ENCODE results near the gene CDH11.

CDH11 gene

DNA sequence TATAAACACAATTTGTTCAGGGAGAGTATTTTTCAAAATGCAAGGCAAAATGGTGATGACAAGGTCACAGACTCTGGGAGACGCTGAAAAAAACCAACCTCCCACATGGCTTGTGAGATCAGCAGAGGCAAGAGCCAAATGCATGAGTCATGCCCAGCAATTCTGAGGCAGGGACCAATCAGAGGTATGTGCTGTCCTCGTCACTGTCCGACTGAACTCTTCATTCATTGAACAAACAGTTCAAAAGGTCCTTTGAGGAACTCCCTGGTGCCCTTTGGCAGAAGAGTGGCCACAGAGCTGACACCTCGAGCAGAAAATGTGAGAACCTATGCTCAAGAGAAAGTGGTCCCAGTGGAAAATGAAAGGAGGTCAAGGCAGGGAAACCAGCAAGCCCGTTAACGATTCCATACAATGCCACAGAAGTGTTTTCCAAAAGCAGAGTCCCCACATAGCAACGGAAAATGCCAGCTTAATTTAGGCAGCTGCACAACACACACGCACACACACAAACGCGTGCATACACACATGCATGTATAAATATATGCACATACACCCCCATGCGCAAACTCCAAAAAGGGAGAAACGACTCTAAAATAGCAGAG is 50.9 kb downstream of the CDH11 start:
- DNase-seq (ENCODE audit: low spot score): peak; percentile 85

- DNase-seq (ENCODE audit: low spot score): no peak
Measured at GRCh38 chr16:65069766-65070165, 52.1 kb downstream of the CDH11 start.

DNA sequence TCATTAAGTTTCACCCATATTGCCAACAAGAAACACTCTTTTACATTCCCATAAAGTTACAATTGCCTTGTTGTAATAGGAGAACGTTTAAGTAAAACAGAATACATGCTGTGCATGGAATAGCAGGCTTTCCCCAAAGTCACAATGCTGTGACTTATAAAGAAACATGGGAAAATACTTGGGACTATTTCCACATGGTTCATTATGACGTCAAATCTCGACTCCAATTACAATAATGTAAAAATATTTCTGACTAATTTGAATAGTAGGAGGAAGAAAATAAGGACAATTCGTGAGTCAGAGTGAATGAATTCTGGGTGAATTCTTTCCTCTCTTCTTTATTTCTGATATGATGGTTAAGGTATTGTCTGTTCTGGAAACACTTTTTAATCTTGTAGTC is 52.8 kb downstream of the CDH11 start:
- peak; percentile 9 for DNase-seq (ENCODE audit: low spot score)

- DNase-seq (ENCODE audit: low spot score): peak; percentile 22
Measured at GRCh38 chr16:65068151-65068740, 53.6 kb downstream of the CDH11 start.

DNA sequence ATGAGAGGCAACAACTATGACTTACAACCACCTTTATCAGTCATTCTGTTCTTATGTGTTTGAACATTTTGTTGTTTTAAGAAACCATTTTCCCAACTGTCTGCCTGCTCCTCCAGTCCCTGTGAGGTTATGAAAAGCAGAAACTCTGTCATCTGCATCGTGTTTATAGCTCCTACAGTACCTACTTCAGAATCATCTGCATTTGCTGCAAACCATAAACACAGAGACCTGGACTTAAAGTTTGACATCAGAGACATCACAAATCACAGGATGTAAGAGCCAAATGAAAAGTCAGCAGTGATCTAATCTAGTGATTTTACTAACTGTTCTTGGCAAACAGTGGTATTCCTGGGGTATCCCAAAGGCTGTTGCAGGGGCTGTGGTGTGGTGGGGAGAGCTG is 55.2 kb downstream of the CDH11 start:
- no peak for DNase-seq (ENCODE audit: low spot score)

GRCh38 chr16:65065031-65065430 is 56.8 kb downstream of the CDH11 start:
- DNase-seq (ENCODE audit: low spot score): no peak

DNA sequence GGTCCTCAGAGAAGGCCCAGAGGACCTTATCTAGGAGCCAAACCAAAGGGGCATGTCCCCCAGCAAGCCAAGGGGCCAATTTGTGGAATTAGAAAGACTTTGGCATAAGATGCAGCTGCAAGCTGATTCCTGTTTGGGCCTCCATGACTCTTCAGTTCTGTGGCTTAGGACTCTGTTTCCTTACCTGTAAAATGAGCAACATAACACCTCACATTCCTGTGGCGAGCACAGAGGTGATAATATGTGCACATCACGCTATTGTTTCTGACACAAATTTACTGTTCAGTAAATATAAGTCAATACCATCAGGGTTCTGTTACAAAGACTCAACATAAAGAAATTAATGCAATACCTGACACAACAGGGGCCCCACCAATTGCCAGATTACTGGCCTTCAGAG is 57.7 kb downstream of the CDH11 start:
- no peak for DNase-seq (ENCODE audit: low spot score)

DNA sequence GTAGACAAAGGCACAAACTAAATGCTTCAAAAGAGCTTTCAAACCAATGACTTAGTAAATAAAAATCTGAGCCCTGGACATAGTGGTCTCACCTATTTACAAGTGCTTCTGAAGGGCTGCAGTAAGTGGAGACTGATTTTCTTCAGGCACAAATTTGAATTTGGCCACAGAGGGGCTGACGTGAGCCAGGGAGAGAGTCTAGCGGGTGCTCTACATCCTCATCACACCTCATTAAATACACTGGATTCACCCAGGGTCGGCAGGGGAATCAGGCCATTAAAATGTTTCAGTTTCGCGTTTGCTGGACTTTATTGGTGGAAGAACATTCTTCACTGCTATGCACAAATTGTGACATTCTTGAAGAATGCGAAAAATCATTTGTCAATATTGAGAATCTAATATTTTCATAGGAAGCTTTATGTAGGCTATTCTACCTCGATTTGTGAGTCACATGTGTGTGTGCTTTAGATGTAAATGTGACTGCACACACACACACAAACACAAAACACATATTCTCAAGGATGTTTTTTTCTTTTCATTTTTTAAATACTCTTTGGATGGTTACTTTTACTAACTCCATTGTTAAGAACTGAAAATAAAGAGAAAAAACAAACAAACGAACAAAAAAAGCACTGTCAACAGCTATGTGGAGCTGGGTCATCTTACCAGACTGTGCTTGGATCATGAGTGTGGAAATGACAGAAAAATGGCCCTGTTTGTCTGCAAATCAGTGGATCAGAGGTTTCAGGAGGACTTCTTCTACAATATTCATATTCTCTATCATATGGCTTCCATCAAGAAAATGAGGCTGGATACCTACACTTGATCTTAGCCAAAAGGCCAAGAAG is 58.9 kb downstream of the CDH11 start:
- no peak for DNase-seq (ENCODE audit: low spot score)

DNA sequence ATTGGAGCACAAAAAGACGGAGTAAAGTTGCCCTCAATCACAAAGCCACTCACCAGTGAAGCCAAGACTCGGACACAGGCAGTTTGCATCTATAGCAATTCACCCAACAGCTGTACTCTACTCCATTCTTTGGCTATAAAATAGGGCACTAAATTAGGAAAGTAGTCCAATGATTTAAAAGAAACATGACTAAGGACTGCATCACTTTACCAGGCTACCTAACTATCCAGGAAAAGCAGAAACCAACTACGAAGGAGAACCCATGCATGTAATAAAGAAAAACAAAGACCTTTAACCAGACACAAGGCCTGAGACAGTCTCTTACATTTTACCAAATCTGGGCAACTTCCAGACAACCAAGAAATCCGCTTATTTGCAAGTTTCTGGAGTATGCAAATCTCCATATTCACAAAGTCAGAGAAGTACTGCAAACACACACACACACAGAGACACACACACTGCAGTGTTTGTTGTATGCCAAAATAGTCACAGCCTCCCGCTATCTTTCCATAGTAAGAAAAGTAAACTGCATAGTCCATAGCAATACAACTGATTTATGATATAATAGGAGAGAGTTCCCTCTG is 59.8 kb downstream of the CDH11 start:
- no peak for DNase-seq (ENCODE audit: low spot score)

DNA sequence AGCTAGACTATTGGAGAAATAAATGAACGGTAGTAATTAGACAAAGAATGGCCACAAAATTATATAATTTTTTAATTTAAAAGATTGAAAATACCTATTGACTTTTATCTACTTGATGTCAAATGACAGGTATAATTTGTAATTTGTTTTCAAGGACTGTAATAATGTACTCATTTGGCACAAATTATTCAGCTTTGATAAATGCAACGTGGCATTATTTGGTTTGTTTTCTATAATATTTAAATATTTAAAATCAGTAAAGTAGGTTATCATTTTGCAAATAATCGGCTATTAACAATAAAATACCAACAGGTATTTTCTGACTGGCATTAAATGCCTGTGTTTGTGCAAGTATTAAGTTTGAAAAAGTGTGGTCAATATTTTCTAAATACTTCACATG is 60.6 kb downstream of the CDH11 start:
- no peak for DNase-seq (ENCODE audit: low spot score)

- DNase-seq (ENCODE audit: low spot score): no peak
Measured at GRCh38 chr16:65059406-65059980, 62.4 kb downstream of the CDH11 start.

- DNase-seq (ENCODE audit: low spot score): no peak
Measured at GRCh38 chr16:65057184-65057583, 64.7 kb downstream of the CDH11 start.

DNA sequence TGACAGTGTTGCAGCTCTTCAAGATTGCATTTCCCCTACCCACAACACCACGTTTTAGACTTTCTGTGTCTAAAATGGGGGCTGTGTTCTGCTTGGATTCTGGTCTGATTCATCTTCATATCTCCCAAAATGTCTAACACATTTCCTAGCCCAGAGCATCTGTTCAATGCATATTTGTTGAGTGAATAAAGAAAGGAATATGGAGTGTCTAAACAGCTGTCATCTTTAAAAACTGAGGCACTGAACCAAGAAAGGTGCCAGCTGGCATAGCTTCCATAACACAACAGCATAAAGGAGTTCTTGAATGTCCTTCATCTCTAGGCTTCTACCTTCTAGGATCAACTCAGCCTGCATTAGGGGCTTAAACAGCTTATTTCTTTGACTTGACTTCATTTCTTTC is 67.4 kb downstream of the CDH11 start:
- DNase-seq (ENCODE audit: low spot score): no peak

- DNase-seq (ENCODE audit: low spot score): no peak
Measured at GRCh38 chr16:65049679-65050078, 72.2 kb downstream of the CDH11 start.

DNA sequence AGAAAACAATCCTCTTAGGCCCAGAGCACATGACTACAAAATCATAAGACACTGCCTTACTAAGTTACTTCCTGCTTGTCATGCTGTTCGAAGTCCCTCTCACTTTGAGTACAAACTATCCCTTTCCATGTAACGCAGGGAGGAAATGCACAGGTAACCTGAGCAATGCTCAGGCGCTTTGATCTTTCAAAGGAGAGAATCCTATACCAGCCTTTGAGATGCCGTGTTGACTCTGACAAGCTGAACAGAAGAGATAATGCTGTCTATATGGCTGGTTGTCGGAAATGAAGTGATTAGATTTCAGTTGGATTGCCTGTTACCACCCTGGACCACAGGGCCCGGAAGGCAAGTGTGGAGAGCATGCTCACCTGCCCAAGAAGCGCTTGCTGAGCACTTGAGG is 75.9 kb downstream of the CDH11 start:
- DNase-seq (ENCODE audit: low spot score): no peak

DNA sequence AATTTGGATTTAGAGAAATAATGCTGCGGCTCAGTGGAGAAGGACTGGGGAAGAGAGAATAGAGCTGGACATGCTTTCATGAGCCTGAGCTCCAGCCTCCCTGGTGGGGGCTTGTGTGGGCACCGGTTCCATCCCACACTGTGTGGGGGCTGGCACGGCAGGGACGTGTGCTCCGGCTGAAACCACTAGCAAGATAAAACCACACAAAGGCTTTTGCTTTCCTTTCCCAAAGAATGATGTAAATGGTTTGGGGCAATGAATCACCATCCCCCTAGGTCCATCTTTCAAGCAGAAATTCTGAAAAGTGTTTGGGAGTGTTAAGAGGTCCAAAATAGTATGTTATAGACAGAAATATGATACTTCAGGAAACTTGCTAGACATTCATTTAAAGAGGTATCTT is 77.0 kb downstream of the CDH11 start:
- no peak for DNase-seq (ENCODE audit: low spot score)

- DNase-seq (ENCODE audit: low spot score): no peak
Measured at GRCh38 chr16:65044026-65044425, 77.8 kb downstream of the CDH11 start.

DNA sequence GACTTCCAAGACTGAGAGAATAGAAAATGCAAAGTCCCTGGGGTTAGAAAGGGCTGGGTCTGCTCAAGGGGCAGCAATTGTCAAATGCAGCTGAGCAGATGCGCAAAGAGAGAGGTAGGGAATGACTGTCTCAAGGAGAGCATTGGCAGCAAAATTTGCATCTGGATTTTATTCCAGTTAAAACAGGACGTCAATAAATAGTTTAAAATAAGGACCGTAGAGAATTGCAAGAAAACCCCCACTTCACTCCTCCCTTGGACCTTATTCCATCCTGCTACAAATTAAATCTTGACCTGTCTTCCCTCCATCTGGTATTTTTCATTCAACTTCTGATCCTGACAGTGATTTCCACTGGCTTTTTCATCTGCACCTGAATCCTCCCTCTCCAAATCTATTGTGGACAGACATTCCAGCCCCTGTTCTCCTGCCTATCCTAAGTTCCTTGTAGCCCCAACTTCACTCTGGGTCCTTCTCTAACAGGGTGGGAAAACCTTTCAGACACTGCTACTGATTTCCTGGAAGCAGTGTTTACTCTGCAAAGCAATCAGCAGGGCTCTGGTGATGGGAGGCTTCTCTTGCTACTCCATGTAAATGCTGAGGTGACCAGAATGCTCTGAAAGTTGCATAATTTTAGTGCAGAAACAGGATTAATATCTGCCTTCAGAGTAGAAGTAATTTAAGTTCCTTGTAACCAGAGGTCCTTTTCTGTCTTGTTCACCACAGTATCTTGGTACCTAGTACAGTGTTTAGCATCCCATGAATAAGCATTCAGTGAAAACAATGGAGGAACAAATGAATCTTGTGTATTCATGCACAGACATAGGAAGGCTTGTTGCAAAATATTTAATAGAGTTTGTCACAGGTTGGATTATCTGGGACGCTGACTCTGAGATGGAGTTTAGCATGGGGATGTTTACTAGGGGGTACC is 79.2 kb downstream of the CDH11 start:
- DNase-seq (ENCODE audit: low spot score): no peak

GRCh38 chr16:65041667-65042066 is 80.2 kb downstream of the CDH11 start:
- no peak for DNase-seq (ENCODE audit: low spot score)

GRCh38 chr16:65038100-65038499 is 83.8 kb downstream of the CDH11 start:
- no peak for DNase-seq (ENCODE audit: low spot score)

DNA sequence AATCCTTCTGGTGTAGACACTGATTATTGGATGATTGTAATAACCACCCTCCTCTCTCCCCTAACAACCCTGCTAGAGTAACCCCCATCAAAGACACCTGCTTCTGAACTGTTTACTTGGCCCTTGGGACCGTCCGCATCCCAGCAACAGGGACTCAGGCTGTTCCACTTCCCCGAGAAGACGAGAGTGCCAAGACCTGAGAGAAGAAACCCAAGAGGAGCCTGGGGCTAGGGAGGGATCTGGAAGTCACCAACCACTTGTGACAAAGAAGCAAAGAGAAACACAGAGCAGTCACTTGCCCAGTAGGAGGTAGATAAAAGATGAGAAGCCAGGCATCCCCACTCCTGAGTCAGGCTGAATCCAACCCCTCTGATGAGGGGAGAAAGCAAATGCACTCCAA is 84.3 kb downstream of the CDH11 start:
- no peak for DNase-seq (ENCODE audit: low spot score)

DNA sequence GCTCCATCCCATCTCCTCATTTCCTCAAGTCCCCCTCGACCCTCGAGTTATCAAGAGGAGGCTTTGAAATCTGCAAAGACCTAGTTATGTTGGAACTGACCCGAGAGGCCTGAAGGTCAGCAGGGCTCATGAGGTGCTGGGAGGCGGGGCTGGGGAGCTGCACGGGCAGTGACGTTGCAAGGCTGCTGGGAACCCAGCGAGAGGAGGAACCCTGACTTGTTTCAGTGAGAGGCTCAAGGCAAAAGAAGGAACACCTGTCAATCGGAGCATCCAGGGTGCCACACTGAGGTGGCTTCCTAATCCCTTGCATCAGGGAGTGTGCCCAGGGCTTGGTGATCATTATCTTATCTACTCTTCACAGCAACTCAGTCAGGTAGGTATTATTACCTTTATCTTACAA is 86.9 kb downstream of the CDH11 start:
- DNase-seq (ENCODE audit: low spot score): no peak
